HG02852 (cell line): ENCODE measurements around the gene SEL1L.
"Not testable (repeated sequence)": the region's sequence is repeated elsewhere in the genome, so short reads cannot be mapped to it uniquely, and the experiment has no call there.

Source experiments
- ATAC-seq: cut with Tn5 transposase; IDR thresholded peaks from one replicate; pipeline ENCODE4 v1.9.1; 2021; ENCODE audit warnings: mild to moderate bottlenecking, moderate library complexity; ENCODE audit not compliant: unreplicated experiment

Gene SEL1L

GRCh38 chr14:81474685-81475324 lies 58.8 kb downstream of the SEL1L start:
- no peak for ATAC-seq

DNA sequence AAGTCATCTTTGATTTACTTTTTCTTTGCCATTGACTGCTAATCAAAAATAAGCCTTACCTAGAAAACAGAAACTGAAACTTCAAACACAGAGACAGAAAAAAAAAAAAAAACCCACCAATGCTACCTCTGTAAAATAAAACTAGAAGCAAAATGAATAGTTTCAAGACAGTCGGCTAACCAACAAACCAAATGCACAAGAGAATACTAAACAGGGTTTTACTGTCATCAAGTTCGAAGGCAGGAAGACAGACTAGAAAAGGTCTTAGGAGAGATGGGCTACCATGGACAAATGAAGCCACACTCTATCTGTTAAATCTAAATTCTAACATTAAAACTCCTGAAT lies 59.5 kb downstream of the SEL1L start:
- peak; percentile 61 for ATAC-seq

- peak; percentile 14 for ATAC-seq
Measured at GRCh38 chr14:81473456-81474147, 60.1 kb downstream of the SEL1L start.

DNA sequence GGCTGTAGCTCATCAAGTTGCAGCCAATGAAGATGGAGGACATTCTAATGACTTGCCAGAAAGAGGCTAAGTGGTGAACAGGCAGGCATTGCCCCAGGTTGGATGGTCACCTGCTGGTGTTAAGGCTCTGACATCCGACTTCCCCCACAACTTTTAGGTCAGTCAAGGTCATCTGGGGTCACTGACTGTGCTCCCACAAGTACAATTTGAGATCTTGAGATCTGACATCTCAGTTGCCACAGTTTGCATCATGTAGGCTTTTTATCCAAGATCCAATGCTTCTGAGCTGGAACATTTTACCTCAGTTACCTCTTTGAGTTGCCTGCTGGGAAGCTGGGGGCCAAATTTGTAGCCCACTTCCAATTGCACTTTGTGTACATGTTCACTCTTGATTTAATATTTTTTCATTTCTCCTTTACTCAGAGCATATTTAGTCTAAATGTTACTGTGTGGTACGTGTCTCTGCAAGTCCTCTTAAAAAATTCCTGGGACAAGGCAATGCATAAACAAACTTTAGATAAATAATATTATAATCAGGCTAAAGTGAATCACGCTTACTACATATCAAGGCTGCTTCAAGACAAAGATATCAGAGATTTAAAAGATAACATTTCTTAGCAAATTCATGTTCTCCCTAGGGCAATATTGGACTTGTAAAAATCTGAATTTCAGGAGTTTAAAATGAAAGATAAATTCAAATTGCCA lies 61.4 kb downstream of the SEL1L start:
- no peak for ATAC-seq

DNA sequence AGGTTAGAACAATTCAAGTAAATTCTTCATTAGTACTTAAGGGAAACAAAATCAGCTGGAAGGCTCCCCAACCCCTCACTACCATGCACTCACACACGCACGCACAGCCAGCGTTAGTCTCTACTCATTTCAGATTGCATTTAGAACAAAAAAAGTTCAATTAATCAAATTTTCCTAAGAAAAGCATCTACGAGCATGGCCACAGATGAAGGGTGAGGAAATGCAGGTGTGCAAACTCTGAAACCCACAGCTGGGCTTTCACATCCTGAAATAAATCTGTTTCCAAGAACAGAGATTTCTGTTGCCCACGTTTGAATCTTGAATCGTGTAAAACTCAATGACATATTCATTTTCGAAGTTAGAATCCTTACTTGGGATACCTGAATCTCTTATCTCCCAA lies 62.6 kb downstream of the SEL1L start:
- peak; percentile 33 for ATAC-seq

- peak; percentile 40 for ATAC-seq
Measured at GRCh38 chr14:81470557-81470826, 63.2 kb downstream of the SEL1L start.

DNA sequence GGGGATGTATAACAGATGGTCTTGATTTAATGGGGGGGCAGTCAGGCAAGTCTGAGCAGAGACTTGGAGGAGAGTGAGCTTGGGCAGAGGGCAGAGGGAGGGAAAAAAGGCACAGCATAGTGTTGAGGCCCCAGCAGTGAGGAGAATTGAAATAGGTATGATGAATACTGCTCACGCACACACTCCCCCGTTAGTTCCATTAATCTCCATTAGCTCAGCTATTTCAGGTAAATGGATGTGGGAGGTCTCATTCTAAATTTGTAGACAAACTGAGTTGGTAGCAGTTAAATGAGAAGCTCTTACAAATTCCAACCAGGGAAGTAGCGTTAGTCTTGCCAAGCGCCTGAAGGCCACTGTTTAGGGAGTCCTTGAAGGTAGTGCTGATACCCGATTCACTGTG lies 66.8 kb downstream of the SEL1L start:
- ATAC-seq, result no peak

- no peak for ATAC-seq
Measured at GRCh38 chr14:81465507-81466228, 68.0 kb downstream of the SEL1L start.

GRCh38 chr14:81465003-81465392 lies 68.7 kb downstream of the SEL1L start:
- ATAC-seq, result peak; percentile 28

DNA sequence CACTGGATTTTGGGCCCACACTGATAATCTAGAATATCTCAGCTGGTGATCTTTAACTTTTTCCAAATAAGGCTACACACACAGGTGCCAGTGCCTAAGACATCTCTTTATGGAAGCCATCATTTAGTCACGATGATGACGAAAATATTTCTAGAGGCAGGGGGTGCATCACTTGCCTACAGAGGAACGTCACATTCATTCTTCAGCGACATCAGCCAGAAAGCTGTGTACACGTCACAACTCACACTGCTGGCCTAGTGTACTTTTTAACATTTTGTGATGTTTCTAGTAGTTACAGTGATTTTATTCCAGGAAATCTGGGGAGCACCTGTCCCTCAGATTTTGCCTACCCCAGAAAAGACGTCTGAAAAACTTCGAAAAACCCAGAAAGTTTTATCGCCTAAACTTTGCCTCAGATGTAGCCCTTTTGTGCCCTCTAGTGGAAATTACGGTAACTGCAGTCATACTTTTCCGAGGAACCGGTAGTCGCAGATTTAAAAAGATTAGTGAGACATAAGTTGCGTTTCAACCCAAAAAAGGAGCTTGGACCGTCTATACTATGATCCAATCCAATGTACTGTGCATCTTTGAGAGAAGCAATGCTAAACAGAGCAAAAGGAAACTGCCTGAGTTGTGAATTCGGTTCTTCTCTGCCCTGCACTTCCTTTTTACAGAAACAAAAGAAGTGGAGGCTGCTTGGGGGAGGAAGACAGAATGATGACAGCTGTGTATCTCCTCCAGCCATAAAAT lies 69.2 kb downstream of the SEL1L start:
- ATAC-seq, result peak; percentile 75

GRCh38 chr14:81462356-81462755 lies 71.3 kb downstream of the SEL1L start:
- not testable (repeated sequence) for ATAC-seq

DNA sequence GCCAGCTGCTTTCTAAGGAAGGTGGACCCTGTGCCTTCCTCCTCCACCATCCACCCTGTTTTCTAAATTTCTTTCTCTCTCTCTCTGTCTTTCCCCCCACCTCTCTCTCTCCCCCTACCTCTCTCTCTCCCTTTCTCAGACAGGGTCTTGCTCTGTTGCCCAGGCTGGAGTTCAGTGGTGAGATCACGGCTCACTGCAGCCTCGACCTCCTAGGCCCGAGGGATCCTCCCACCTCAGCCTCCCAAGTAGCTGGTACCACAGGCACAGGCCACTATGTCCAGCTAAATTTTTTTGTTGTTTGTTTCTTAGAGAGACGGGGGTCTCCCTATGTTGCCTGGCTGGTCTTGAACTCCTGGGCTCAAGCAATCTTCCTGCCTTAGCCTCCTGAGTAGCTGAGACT lies 73.7 kb downstream of the SEL1L start:
- ATAC-seq, result no peak

DNA sequence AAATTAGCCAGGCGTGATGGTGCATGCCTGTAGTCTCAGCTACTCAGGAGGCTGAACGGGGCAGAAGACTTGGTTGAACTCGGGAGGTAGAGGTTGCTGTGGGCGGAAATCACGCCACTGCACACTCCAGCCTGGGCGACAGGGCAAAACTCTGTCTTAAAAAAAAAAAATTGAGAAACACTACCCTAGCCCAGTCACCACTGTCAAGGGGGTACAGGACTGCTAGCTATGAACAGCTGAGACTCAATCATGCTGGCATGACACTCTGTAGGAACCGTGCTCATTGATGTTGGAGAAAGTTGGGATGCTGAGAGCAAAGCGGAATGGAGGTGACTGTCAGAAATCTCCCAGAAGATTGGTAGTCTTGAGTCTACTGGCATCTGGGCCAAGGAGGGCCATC lies 75.3 kb downstream of the SEL1L start:
- ATAC-seq, result no peak

DNA sequence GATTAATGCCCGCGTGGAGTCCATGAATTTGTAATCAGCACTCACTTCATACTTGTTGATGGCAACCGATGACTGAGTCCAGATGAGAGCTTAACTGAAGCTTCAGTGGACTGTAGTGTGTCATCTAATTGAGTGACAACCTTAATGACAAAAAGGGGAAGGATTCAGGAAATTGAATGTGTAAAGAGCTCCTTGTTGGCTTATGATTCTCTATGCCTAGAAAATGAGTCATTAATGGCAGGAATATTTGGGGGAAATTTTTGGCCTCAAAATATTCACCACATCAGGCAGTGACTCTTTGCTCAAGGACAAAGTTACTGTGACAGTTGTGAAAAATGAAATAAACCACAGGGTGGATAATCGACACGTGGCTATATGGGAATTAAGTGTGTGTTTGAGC lies 78.3 kb downstream of the SEL1L start:
- ATAC-seq, result peak; percentile 36

GRCh38 chr14:81454572-81455218 lies 79.0 kb downstream of the SEL1L start:
- ATAC-seq, result peak; percentile 52

GRCh38 chr14:81453166-81453766 lies 80.4 kb downstream of the SEL1L start:
- ATAC-seq, result peak; percentile 62

DNA sequence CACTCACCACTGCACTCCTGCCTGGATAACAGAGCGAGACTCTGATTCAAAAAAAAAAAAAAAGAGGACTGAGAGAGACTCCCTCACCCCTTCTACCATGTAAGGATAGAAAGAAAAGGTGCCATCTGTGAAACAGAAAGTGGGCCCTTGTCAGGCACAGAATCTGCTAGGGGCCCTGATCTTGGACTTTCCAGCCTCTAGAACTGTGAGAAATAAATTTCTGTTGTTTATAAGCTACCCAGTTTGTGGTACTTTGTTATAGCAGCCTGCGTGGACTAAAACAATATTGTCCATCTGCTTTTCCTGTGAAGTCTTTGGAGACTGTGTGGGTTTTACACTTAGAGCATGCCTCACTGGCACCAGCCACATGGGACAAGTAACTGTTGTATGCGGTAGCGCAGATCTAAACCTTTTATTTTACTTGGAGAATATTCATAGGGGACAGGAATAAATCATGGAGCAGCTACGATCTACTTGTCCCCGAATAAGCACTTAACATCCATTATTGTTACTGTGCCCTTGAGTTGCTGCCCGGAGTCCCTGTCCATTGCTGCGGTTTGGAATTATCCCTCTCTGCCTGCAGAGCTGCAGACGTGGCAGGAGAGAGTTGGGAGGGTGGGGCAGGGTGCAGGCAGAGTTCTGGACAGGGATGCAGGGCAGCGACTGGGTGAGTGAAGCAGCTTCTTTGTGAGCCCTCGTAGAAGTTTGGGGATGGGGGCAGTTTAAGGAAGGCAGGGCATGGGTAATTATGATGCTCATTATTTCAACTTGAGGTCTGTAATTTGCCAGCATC lies 81.1 kb downstream of the SEL1L start:
- no peak for ATAC-seq

DNA sequence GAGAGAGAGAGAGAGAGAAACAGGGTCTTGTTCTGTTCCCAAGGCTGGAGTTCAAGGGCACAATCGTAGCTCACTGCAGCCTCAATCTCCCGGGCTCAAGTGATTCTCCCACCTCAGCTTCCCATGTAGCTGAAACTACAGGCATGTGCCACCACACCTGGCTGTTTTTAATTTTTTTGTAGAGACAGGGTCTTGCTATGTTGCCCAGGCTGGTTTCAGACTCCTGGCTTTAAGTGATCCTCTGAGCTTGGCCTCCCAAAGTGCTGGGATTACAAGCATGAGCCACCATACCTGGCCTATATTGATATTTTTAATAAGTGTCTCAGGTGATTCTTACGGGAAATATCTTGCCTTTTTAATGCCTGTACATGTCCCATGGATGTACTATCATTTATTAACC lies 82.7 kb downstream of the SEL1L start:
- no peak for ATAC-seq

GRCh38 chr14:81450100-81450531 lies 83.5 kb downstream of the SEL1L start:
- ATAC-seq, result no peak
